Stimulated activated CD8-positive, alpha-beta memory T cell treated with anti-CD3 and anti-CD28 coated beads, Interleukin-15, amount 100 ng/mL, for 1 hour (primary cell): ENCODE data around the gene MYL3.

ENCODE experiments used
- DNase-seq: peaks from one replicate; pipeline ENCODE4 v3.0.0-alpha.2; 2020; ENCODE audit warnings: low read depth

Gene MYL3

DNA sequence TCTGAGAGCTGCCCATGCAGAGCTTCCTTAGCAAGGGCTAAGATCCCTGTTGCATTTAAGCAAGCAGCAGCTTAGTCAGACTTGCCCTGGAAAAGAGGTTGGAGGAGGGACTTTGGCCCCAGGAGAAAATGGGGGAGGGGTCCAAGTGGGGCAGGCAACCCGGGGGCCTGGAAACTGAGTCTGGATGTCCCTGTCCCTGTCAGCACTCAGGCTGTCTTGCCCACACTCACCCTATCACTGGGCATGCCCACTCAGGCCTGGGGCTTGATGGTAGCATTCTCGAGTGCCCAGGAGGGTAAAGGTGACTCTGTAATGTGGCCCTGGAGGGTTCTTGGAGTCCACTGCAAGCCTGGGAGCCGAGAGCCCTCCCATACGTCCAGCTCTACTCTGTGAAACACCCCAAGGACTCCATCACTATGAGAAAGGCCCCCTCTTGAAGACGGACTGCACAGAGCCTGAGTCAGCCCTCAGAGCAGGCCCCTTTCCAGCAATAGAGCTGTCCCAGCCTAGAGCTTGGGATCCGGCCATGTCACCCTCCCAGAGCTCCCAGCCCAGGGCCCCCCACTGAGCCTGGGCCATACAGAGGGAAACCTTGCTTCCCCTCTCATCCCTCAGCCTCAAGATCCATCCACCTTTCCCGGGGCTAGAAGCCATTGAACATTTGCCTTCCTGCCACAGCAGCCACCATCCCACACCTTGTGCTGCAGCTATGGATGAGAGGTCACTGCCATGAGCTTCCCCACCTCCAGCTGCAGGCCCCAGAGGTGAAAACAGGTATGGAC, 13.4 kb downstream of the MYL3 start:
- no peak for DNase-seq

GRCh38 chr3:46849045-46849631, 14.1 kb downstream of the MYL3 start:
- no peak for DNase-seq

GRCh38 chr3:46848271-46849044, 14.8 kb downstream of the MYL3 start:
- DNase-seq: no peak

- DNase-seq: no peak
These were observed 15.5 kb downstream of the MYL3 start for GRCh38 chr3:46847744-46848143.

GRCh38 chr3:46846624-46847542, 16.4 kb downstream of the MYL3 start:
- no peak for DNase-seq

DNA sequence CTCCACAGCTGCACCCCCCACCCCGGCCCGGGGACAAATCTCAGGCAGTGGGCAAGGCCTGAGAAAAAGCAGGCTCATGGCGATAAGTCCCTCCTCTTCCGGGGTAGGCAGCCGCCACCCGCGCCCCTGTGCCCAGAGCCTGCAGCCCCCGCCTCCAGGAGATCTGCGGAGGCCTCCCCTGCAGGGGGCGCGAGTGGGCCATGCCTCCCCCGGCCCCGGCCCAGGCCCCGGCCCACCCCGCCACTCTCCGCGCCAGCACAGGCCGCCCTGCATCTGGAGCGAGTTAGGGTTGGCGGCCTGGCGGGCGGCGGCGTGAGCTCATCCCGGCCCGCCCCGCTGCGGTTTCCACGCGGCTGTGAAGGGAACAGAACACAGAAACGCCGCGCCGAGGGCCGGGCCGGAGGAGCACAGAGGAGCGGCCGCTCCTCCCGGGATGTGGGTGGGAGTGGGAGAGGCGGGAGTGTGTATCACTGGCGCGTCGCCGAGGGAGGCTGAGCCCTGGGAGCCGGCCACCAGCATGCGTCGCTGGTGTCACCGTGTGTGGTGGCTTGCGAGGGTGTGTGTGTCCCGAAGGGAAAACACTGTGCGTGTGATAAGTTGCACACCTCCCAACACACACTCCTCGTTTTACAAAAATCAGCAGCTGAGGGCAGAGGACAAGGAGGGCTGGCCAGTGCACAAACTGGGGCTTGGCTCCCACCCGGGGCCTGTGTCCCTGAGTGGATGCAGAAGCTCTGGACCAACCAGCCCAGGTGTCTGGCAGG, 17.2 kb downstream of the MYL3 start:
- DNase-seq: peak; percentile 46

- no peak for DNase-seq
These were observed 17.8 kb downstream of the MYL3 start for GRCh38 chr3:46845397-46845859.

DNA sequence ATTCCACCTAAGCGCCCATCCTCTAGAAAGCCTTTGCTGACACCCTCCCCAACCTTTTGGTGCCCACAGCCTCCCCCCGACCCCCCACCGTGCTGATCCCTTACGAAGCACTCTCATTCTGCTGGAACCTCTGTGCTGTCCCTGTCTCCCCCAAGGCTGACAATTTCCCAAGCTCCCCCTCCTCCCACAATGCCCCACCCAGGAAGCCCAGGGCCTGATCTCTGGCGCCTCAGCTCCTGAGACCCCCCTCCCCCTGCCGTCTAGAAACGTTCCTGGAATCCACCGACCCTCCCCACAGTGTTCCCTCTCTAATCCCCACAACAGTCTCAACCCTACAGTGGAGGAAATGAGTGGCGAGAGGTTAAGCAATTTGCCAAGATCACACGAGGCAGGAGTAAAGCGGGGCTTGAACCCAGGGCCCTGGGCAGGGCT, 18.3 kb downstream of the MYL3 start:
- DNase-seq: no peak

- DNase-seq: no peak
These were observed 18.8 kb downstream of the MYL3 start for GRCh38 chr3:46844397-46844796.

DNA sequence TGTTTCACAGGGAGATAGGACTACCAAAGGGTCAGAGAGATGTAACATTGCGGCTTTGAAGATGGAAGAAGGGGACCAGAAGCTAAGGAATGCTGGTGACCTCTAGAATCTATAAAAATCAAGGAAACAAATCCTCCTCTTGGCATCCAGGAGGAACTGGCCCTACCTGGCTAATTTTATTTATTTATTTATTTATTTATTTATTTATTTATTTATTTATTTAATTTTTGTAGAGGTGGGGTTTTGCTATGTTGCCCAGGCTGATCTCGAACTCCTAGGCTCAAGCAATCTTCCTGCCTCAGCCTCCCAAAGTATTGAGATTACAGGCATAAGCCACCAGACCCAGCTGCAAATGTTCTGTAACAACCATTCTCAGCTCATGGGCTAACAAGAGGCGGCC, 19.7 kb downstream of the MYL3 start:
- DNase-seq: no peak

GRCh38 chr3:46840491-46840890, 22.8 kb downstream of the MYL3 start:
- no peak for DNase-seq

DNA sequence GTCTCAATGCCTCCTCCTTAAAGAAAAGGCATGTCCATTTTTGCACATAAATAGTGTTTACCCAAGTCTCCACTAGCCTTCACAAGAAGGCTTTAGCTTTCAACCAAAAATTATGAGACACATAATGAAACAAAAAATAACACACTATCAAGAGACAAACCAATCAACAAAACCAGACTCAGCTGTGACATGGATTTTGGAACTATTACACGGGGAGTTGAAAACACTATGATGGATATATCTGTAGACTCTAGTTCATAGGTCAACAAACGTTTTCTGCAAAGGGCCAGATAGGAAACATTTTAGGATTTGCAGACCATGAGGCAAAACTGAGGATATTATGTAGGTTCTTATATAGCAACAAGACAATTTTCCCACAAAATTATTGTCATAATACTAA, 24.9 kb downstream of the MYL3 start:
- DNase-seq: no peak

DNA sequence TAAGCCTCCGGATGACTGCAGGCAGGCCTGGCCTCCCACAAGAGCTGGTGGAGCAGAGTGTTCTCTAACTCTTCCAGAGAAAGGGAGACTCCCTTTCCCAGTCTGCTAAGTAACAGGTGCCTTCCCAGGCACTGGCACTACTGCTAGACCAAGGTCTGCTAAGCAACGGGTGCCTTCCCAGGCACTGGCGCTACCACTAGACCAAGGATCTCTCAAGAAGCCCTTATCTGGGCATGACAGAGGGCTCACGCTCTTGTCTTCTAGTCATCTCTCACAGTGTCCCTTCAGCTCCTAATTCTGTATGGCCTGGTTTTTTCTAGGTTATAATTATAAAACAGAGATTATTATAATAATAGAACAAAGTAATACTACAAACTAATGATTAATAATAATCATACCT, 27.8 kb downstream of the MYL3 start:
- no peak for DNase-seq

GRCh38 chr3:46835054-46835453, 28.2 kb downstream of the MYL3 start:
- no peak for DNase-seq

- no peak for DNase-seq
These were observed 29.6 kb downstream of the MYL3 start for GRCh38 chr3:46833346-46834300.

GRCh38 chr3:46831841-46832240, 31.4 kb downstream of the MYL3 start:
- no peak for DNase-seq

GRCh38 chr3:46831316-46831715, 31.9 kb downstream of the MYL3 start:
- DNase-seq: no peak

GRCh38 chr3:46830801-46831200, 32.4 kb downstream of the MYL3 start:
- no peak for DNase-seq

DNA sequence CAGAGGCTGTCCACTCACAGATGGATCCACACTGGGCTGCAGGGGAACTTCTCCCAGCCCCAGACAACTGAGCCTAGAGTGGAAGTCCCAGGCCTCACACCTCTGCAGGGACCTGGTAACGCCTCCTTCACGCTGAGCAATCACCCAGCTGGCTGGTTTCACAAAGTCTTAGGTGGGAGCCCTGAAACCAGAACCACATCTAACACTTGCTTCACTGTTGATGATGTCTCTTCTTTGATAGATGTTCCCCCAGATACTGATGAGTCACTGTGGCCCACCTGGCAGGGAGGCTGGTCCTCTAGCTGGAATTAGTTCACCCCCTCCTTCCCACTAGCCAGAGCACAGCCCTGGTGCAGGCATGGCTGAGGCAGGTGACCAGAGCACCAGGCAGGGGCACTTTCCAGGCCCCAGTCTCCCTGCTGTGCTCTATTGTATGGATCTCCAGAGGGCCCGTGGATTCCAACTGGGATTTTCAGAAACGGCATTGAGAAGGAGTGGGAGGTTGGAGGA, 33.5 kb downstream of the MYL3 start:
- no peak for DNase-seq

GRCh38 chr3:46825450-46825849, 37.8 kb downstream of the MYL3 start:
- DNase-seq: no peak
